Kidney glomerular epithelial cell (primary cell): ENCODE measurements around the gene SEPTIN14.
"Not testable (repeated sequence)": the region's sequence is repeated elsewhere in the genome, so short reads cannot be mapped to it uniquely, and the experiment has no call there.

Experiments used
- DNase-seq: peaks from one replicate; lab custom pipeline; 2025; lab: John Stamatoyannopoulos, UW

Gene SEPTIN14

GRCh38 chr7:55862652-55863051 is at the start of gene SEPTIN14:
SEPTIN14 (minus strand) TSS chr7:55862752; CDS start chr7:55861996, 756 bp downstream.
- not testable (repeated sequence) for DNase-seq

- DNase-seq: no peak
These were observed 41.6 kb upstream of the SEPTIN14 start for GRCh38 chr7:55903985-55904759.

GRCh38 chr7:55901059-55901458 is 38.5 kb upstream of the SEPTIN14 start:
- DNase-seq: not testable (repeated sequence)

GRCh38 chr7:55898287-55898686 is 35.7 kb upstream of the SEPTIN14 start:
- no peak for DNase-seq

GRCh38 chr7:55895021-55895420 is 32.5 kb upstream of the SEPTIN14 start:
- no peak for DNase-seq

- DNase-seq: no peak
These were observed 31.4 kb upstream of the SEPTIN14 start for GRCh38 chr7:55893940-55894339.

- not testable (repeated sequence) for DNase-seq
These were observed 25.8 kb upstream of the SEPTIN14 start for GRCh38 chr7:55888378-55888777.

GRCh38 chr7:55887821-55888247 is 25.3 kb upstream of the SEPTIN14 start:
- no peak for DNase-seq

- DNase-seq: no peak
These were observed 21.8 kb upstream of the SEPTIN14 start for GRCh38 chr7:55884321-55884720.

GRCh38 chr7:55878691-55879090 is 16.1 kb upstream of the SEPTIN14 start:
- peak; percentile 63 for DNase-seq

GRCh38 chr7:55877308-55877707 is 14.8 kb upstream of the SEPTIN14 start:
- no peak for DNase-seq

- no peak for DNase-seq
These were observed 11.2 kb upstream of the SEPTIN14 start for GRCh38 chr7:55873765-55874164.

- no peak for DNase-seq
These were observed 9.5 kb upstream of the SEPTIN14 start for GRCh38 chr7:55871932-55872485.

GRCh38 chr7:55868989-55869388 is 6.4 kb upstream of the SEPTIN14 start:
- DNase-seq: not testable (repeated sequence)

- not testable (repeated sequence) for DNase-seq
These were observed 17.4 kb downstream of the SEPTIN14 start for GRCh38 chr7:55845164-55845563.

GRCh38 chr7:55838595-55838994 is 24.0 kb downstream of the SEPTIN14 start:
- no peak for DNase-seq

- no peak for DNase-seq
These were observed 35.0 kb downstream of the SEPTIN14 start for GRCh38 chr7:55827577-55827976.

GRCh38 chr7:55818686-55819085 is 43.9 kb downstream of the SEPTIN14 start:
- DNase-seq: no peak

GRCh38 chr7:55797260-55797659 is 65.3 kb downstream of the SEPTIN14 start:
- DNase-seq: not testable (repeated sequence)

- no peak for DNase-seq
These were observed 68.0 kb downstream of the SEPTIN14 start for GRCh38 chr7:55794527-55794926.

- no peak for DNase-seq
These were observed 70.5 kb downstream of the SEPTIN14 start for GRCh38 chr7:55792048-55792447.

GRCh38 chr7:55787796-55788195 is 74.8 kb downstream of the SEPTIN14 start:
- DNase-seq: no peak

GRCh38 chr7:55786901-55787300 is 75.7 kb downstream of the SEPTIN14 start:
- DNase-seq: no peak

GRCh38 chr7:55785444-55785843 is 77.1 kb downstream of the SEPTIN14 start:
- DNase-seq: not testable (repeated sequence)
